OCI-LY7 (cell line): Measurements from ENCODE around the gene SYT15. TPM values are rescaled to one million over a fixed set of nuclear protein-coding genes. Genes with fewer than 3 reads are reported as not detected.
"Not testable (repeated sequence)": the region's sequence is repeated elsewhere in the genome, so short reads cannot be mapped to it uniquely, and the experiment has no call there.

Source experiments
- BruUV-seq: library from RNA; stranded (reverse); fragments of 400-500 nt; replicated peaks from 2 replicates; lab custom pipeline; 2021; lab: Mats Ljungman, UMichigan
- CTCF ChIA-PET: fragments of 300-600 bp; sonication (Branson Sonifier 250); formaldehyde crosslinking; loops from one replicate; lab custom pipeline; 2022; ENCODE audit warnings: antibody characterized with exemption; ENCODE audit not compliant: unreplicated experiment; lab: Charles Lee
- POLR2A ChIA-PET: fragments of 300-600 bp; sonication (Branson Sonifier 250); formaldehyde crosslinking; loops from one replicate; lab custom pipeline; 2022; ENCODE audit warnings: antibody characterized with exemption; lab: Charles Lee
- DNase-seq: peaks from one replicate; pipeline ENCODE4 v3.0.0-alpha.2; 2015; ENCODE audit warnings: low spot score
- H2AFZ ChIP-seq: fragments of 200-600 bp; sonication (generic), shearing (Covaris generic); 2 replicates; pipeline ENCODE4 v1.6.1; 2014; ENCODE audit warnings: mild to moderate bottlenecking, antibody characterized with exemption, low read length, moderate library complexity
- H3K27ac ChIP-seq: fragments of 200-600 bp; sonication (generic); 2 replicates; pipeline ENCODE4 v1.5.1; 2014; ENCODE audit warnings: mixed run types, low read depth, mild to moderate bottlenecking, moderate library complexity, low read length, inconsistent platforms; ENCODE audit not compliant: poor library complexity, severe bottlenecking
- H3K36me3 ChIP-seq: fragments of 200-600 bp; sonication (generic); 2 replicates; pipeline ENCODE4 v1.6.1; 2014; ENCODE audit warnings: mild to moderate bottlenecking, antibody characterized with exemption, low read length, moderate library complexity, mixed read lengths; ENCODE audit not compliant: insufficient read depth
- H3K4me1 ChIP-seq: fragments of 200-600 bp; sonication (generic); 2 replicates; pipeline ENCODE4 v1.5.1; 2014; ENCODE audit warnings: mild to moderate bottlenecking, low read length; ENCODE audit not compliant: insufficient read depth, poor library complexity, severe bottlenecking
- H3K4me2 ChIP-seq: fragments of 200-600 bp; sonication (generic); 2 replicates; pipeline ENCODE4 v1.6.1; 2014; ENCODE audit warnings: mild to moderate bottlenecking, low read length
- H3K4me3 ChIP-seq: fragments of 200-600 bp; sonication (generic); 2 replicates; pipeline ENCODE4 v1.5.1; 2014; ENCODE audit warnings: mild to moderate bottlenecking, low read depth, low read length; ENCODE audit not compliant: poor library complexity, severe bottlenecking
- H3K79me2 ChIP-seq: fragments of 200-600 bp; sonication (generic); 2 replicates; pipeline ENCODE4 v1.6.1; 2016; ENCODE audit warnings: low read depth, mild to moderate bottlenecking, low read length, moderate library complexity, mixed read lengths; ENCODE audit not compliant: insufficient read depth
- H3K9me2 ChIP-seq: fragments of 200-600 bp; sonication (generic); 2 replicates; pipeline ENCODE4 v1.6.1; 2016; ENCODE audit warnings: mild to moderate bottlenecking, low read length, mixed read lengths; ENCODE audit not compliant: insufficient read depth
- H3K9me3 ChIP-seq: fragments of 200-600 bp; sonication (generic); 2 replicates; pipeline ENCODE4 v1.6.1; 2014; ENCODE audit warnings: mild to moderate bottlenecking, mixed run types, low read length, mixed read lengths
- H4K20me1 ChIP-seq: fragments of 200-600 bp; sonication (generic); 2 replicates; pipeline ENCODE4 v1.6.1; 2014; ENCODE audit warnings: mild to moderate bottlenecking, antibody characterized with exemption, low read length, moderate library complexity, mixed read lengths; ENCODE audit not compliant: insufficient read depth
- intact Hi-C: fragments of 100-400 bp; cut with micrococcal nuclease; formaldehyde crosslinking; loops from one replicate; pipeline ENCODE4 v1.10.0; 2022; ENCODE audit not compliant: unreplicated experiment
- total RNA-seq, 2 experiments: library from RNA; depleted of rRNA in 1 of 2; stranded (reverse); fragments of >200 nt in 1 of 2; shearing (Covaris generic) in 1 of 2; gene quantifications; 2 replicates each; pipeline ENCODE4 v1.2.3, GENCODE V29; 2014 to 2022

Gene SYT15
- total RNA-seq, 2 experiments from 2014 or later, result 0.25 to 2.1 TPM

DNA sequence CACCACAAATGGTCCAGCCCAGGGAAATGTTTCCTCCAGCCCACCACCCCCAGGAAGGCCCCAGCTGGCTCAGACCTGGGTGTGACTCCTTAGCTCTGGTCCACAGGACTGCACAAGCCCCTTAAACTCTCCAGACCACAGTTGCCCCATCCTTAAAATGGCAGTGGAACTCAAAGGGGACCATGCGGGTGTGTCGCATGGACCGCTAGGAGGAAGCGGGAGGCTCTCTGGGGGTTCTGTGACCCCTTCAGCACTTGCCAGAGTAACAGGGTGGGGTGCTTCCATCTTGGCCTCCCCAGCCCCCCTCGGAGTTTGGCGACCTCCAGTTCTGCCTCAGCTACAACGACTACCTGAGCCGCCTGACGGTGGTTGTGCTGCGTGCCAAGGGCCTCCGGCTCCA, 5.3 kb downstream of the SYT15 start:
- DNase-seq, intact Hi-C loops, H3K9me3 ChIP-seq, H2AFZ ChIP-seq, H3K36me3 ChIP-seq, H3K27ac ChIP-seq, CTCF ChIA-PET, H3K4me2 ChIP-seq, H3K9me2 ChIP-seq, H3K4me1 ChIP-seq, H3K4me3 ChIP-seq, BruUV-seq, H4K20me1 ChIP-seq, H3K79me2 ChIP-seq, POLR2A ChIA-PET: not testable (repeated sequence)

DNA sequence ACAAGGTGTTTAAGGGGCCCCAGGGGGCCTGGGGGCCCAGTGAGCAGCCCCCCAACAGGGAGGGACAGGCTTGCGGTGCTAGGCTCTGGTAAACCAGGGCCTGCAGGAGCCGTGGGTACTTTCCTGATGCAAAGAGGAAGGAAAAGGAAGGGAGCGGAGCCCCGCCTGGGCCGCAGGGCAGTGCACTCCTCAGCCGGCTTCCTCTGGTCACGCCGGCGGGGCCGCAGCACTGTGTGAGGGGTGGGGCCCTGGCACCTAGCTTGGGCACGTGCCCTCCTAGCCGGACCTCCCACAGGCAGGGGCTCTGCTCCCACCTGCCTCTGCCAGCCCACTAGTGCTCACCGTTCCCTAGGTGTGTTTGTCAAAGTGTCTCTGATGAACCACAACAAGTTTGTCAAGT, 6.3 kb downstream of the SYT15 start:
- H2AFZ ChIP-seq, H3K36me3 ChIP-seq, H3K4me2 ChIP-seq, intact Hi-C loops, CTCF ChIA-PET, H3K79me2 ChIP-seq, POLR2A ChIA-PET, H3K4me1 ChIP-seq, H3K9me3 ChIP-seq, H4K20me1 ChIP-seq, H3K4me3 ChIP-seq, BruUV-seq, H3K9me2 ChIP-seq, DNase-seq, H3K27ac ChIP-seq: not testable (repeated sequence)

DNA sequence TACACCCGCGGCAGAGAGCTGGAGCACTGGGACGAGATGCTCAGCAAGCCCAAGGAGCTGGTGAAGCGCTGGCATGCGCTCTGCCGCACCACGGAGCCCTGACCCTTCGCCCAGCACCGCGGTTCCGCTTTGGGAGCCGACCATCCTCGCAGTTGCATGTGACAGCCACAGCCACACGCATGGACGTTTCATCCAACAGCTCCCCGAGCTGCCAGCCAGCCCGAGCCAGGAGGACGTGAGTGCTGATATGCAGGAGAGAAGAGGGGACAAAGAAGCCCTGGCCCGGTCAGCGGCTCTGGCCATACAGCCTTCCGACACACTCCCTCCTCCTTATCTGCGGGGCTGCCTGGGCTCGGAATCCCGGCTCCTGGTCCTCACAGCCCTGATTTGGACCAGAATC, 8.6 kb downstream of the SYT15 start:
- H3K79me2 ChIP-seq, H3K4me2 ChIP-seq, H2AFZ ChIP-seq, H3K9me3 ChIP-seq, CTCF ChIA-PET, DNase-seq, BruUV-seq, H3K36me3 ChIP-seq, H3K4me1 ChIP-seq, H3K4me3 ChIP-seq, intact Hi-C loops, H4K20me1 ChIP-seq, H3K9me2 ChIP-seq, POLR2A ChIA-PET, H3K27ac ChIP-seq: not testable (repeated sequence)

DNA sequence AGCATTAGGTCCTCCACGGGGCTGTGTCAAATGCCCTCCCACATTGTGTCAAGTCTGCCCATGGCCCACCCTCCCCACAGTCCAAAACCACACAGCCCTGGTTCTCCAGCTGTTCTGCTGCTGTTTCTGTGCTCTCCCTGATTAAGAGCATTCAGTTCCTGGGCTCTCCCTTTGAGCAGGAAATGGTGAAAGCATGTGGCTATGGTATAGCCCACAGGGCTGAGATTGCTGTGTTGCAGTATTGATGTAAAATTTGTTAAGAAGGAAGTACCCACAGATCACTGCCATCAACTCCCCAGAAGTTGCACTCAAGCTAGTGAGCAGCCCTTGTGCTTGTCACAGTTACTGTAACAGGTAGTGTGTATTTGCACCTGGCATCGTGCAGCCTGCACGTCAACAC, 9.3 kb downstream of the SYT15 start:
- H4K20me1 ChIP-seq, BruUV-seq, DNase-seq, H3K9me2 ChIP-seq, H3K27ac ChIP-seq, H3K36me3 ChIP-seq, H2AFZ ChIP-seq, H3K79me2 ChIP-seq, H3K4me2 ChIP-seq, intact Hi-C loops, POLR2A ChIA-PET, CTCF ChIA-PET, H3K4me3 ChIP-seq, H3K4me1 ChIP-seq, H3K9me3 ChIP-seq: not testable (repeated sequence)

DNA sequence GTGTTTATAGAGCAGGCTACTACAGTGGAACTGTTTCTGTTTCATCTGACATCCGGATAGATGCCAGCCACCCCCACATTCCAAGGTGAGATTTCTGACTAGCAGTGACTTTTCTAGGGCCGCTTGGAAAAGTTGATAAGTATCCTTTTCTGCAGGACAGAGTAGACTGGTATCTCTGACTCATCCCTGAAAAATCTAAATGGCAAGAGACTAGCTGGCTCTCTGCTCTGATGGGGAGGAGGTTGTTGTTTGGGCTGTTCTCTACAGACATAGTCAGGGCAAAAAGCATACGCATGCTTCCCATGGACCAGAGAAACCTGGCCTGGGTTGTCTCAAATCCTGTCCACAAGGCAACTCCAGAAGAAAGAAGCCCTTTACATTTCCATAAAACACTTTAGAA, 10.7 kb downstream of the SYT15 start:
- H3K9me2 ChIP-seq, intact Hi-C loops, POLR2A ChIA-PET, H3K4me2 ChIP-seq, H2AFZ ChIP-seq, BruUV-seq, H3K4me1 ChIP-seq, H3K79me2 ChIP-seq, DNase-seq, H3K27ac ChIP-seq, H4K20me1 ChIP-seq, H3K4me3 ChIP-seq, H3K9me3 ChIP-seq, H3K36me3 ChIP-seq, CTCF ChIA-PET: not testable (repeated sequence)

DNA sequence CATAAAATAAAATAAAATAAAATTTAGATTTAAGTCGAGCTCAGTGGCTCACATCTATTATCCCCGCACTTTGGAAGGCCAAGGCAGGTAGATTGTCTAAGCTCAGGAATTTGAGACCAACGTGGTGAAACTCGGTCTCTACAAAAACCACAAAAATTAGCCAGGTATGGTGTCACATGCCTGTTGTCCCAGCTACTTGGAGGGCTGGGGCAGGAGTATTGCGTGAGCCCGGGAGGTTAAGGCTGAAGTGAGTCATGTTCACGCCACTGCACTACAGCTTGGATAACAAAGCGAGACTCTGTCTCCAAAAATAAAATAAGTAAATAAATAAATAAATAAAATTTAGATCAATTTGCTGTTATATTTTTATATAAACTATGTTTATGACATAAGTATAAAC, 12.1 kb downstream of the SYT15 start:
- DNase-seq, intact Hi-C loops, H3K9me3 ChIP-seq, H3K36me3 ChIP-seq, CTCF ChIA-PET, H4K20me1 ChIP-seq, H2AFZ ChIP-seq, H3K4me2 ChIP-seq, BruUV-seq, H3K4me1 ChIP-seq, H3K4me3 ChIP-seq, POLR2A ChIA-PET, H3K9me2 ChIP-seq, H3K79me2 ChIP-seq, H3K27ac ChIP-seq: not testable (repeated sequence)

DNA sequence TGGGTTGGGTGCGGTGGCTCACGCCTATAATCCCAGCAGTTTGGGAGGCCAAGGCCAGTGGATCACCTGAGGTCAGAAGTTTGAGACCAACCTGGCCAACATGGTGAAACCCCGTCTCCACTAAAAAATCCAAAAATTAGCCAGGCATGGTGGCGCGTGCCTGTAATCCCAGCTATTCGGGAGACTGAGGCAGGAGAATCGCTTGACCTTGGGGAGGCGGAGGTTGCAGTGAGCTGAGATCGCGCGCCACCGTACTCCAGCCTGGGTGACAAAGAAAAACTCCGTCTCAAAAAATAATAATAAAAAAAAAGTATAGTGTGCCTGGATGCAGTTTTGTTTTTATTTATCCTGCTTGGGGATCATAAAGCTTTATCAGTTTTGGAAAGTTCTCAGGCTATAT, 14.4 kb downstream of the SYT15 start:
- intact Hi-C loops, POLR2A ChIA-PET: not testable (repeated sequence)

More for the DNA sequence above, 14.4 kb downstream of the SYT15 start:
- H3K9me3 ChIP-seq, H4K20me1 ChIP-seq, H3K79me2 ChIP-seq, H3K27ac ChIP-seq, H3K9me2 ChIP-seq, H2AFZ ChIP-seq, DNase-seq, H3K4me1 ChIP-seq, H3K4me3 ChIP-seq, H3K36me3 ChIP-seq, BruUV-seq, CTCF ChIA-PET, H3K4me2 ChIP-seq: not testable (repeated sequence)
